ENCODE data around the gene KL. TPM values are rescaled to one million over a fixed set of nuclear protein-coding genes. Genes with fewer than 3 reads are reported as not detected.

KL gene
- total RNA-seq, 4 donors from 2014 or later = 1.9 to 11.9 (median 7.0) TPM

DNA sequence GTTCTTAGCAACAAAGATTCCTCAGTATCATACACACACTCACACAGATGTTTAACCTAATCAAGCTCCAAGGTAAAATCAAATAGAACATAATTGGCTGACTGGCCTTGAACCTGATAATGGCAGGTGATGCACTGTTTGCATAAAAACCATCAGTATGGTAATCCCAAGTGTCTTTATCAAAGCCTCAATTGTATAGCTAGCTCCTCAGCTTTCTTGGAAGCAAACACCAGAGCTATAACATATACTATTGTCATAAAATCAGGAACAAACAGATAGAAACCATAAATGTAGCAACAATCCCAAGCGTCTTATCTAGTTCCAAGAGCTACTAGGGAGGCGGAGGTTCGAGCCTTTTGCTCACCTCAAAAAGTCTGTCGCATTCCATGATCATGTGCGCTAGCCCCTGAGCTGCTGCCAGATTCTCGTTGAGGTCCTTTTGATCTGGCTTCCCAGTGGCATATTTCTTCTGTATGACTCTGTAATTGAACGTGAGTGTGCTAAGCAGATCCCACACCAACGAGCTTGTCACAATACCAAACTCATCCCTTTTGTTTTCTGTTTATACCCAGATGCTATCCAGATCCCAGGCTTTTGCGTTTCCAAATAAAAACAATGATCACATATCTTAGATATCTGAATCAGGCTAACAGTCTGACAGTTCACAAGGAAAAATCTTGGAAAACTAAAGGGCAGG is 95.3 kb downstream of the KL start:
- TF ChIP-seq, protein P1, sequence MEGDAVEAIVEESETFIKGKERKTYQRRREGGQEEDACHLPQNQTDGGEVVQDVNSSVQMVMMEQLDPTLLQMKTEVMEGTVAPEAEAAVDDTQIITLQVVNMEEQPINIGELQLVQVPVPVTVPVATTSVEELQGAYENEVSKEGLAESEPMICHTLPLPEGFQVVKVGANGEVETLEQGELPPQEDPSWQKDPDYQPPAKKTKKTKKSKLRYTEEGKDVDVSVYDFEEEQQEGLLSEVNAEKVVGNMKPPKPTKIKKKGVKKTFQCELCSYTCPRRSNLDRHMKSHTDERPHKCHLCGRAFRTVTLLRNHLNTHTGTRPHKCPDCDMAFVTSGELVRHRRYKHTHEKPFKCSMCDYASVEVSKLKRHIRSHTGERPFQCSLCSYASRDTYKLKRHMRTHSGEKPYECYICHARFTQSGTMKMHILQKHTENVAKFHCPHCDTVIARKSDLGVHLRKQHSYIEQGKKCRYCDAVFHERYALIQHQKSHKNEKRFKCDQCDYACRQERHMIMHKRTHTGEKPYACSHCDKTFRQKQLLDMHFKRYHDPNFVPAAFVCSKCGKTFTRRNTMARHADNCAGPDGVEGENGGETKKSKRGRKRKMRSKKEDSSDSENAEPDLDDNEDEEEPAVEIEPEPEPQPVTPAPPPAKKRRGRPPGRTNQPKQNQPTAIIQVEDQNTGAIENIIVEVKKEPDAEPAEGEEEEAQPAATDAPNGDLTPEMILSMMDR (IDR thresholded peaks at IDR 0.05; ENCODE audit: low read depth) = no peak

DNA sequence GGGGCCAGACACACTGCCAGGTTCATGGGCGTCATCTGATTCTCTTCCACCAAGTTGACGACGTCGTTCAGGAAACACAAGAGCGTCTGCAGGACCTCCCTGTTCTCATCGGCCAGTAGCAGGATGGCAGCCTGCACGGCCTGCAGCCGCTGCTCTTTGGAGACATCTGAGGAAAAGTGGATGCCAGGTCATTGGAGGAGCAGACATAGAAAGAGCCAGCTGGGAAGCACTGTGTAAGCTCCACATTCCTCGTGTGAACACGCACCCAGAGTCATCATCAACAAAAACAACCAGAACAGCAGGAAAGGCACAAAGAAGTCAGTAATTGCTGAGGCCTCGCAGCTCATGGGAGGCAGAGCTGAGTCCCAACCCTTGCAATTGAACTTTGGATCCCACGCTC is 96.5 kb downstream of the KL start:
- TF ChIP-seq, protein P1 (IDR thresholded peaks at IDR 0.05; ENCODE audit: low read depth) = no peak

DNA sequence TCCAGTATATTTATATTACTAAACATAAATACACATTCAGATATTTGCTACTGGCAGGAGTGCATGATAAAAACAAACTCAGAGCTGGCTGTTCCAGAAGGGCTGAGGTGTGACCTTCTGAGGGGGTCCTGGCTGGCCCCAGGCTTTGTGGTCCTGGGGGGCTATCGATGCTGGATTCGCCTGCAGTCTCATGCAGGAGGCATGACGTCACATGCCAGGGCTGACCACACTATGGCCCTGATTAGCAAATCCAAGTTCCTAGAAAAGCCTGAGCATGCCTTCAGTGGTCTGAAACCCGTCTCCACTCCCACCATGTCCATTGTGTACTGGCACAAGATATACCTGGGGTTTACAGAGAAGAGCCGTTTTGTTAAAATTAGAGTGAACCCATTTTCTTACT is 97.9 kb downstream of the KL start:
- TF ChIP-seq, protein P1 (IDR thresholded peaks at IDR 0.05; ENCODE audit: low read depth) = no peak

DNA sequence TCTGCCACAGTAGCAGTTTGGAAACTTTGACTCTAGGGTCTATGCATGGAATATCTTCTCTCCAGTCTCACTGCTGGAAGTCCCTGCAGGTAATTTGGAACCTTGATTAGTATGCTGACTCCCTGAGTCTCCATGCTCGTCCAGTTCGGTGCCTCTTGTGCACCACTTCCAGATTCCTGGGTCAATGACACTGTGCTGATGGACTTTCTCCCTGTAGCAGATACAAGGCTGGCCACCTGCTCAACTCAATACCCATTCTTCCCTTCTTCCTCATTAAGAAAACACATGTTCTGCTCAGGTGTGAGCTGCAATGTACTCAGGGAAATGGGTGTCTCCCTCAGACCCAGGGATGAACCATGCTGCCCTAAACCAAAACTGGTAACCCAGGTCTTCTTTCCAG is 99.1 kb downstream of the KL start:
- TF ChIP-seq, protein P1 (IDR thresholded peaks at IDR 0.05; ENCODE audit: low read depth) = no peak
